Activated CD8-positive, alpha-beta memory T cell treated with anti-CD3 and anti-CD28 coated beads, Interleukin-2, amount 50 U/mL, for 1 hour (primary cell): Measurements from ENCODE around the gene PHAF1.

Experiments
- DNase-seq: peaks from one replicate; pipeline ENCODE4 v3.0.0-alpha.2; 2020; ENCODE audit errors: extremely low read depth

PHAF1 gene

DNA sequence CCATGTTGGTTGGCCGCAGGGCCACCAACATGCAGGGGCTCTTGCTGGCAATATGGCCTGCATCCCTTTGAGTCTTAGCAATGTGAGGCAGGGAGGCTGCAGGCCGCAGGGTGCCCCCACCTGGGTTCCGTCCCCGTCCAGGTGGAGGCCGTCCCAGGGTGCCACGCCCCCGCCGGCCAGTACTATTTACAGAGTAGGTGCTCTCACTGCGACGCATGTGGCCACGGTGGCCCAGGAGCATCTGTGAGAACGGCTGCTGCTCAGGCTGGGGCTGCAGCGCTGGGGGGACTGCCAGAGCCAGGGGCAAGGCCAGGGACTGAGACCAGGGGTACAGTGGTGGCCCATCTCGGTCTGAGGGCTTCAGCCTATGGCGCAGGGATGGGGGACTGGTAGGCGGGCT, 70.4 kb downstream of the PHAF1 start:
- DNase-seq, result no peak

DNA sequence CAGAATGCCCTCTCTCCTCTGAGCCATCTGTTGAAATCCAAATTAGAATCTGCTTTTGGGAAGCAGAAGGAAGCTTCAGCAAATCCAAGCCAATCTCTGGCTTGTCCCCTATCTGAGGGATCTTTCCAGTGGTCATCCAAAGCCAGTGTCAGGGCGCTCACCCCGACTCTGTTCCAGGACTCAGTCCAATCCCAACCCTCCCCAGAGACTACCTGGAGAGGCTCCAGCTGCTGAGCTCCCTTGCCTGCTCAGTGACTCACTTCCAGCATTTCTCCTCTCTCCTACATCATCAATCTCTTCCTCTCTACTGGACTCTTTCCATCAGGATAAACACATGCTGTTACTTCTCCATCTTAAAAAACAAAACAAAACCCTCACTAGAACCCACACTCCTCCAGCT, 71.6 kb downstream of the PHAF1 start:
- DNase-seq, result no peak

- DNase-seq, result no peak
Measured at GRCh38 chr16:67182288-67182687, 72.5 kb downstream of the PHAF1 start.

GRCh38 chr16:67183284-67183626, 73.5 kb downstream of the PHAF1 start:
- DNase-seq, result no peak

- DNase-seq, result peak; percentile 91
Measured at GRCh38 chr16:67183627-67184452, 74.1 kb downstream of the PHAF1 start, which contains the start of gene MATCAP1. TSS of gene MATCAP1 (minus strand) at chr16:67183963. CDS start at chr16:67180610, 3,353 bp downstream.

- DNase-seq, result no peak
Measured at GRCh38 chr16:67184453-67184994, 74.8 kb downstream of the PHAF1 start.

DNA sequence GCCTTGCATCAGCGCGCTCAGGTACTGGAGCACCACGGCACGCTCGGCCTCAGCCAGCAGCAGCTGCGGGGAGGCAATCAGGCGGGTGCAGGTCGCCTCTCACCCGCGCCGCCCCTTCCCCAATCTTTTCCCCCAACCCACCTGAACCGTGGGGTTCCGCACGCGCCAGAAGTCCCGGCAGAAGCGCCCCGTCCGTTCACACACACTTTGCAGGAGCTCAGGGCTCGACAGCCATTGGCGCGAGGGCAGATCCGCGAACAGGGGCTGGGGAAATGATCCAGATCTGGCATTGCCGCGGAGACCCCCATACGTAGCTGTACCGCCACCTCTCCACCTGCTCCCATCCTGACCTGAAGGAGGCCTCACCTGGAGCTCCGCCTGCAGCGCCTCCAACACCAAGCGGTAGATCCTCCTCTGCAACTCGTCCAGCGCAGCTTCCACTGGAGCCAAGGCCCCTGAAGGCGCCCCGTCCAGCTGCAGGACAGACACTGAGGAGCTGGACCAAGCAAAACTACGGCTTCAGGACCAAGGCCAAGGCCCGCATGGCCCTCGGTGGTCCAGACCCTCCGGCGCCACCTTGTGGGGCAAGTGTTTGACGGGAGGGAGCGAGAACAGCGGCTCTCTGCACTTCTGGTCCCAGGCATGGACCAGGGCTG, 75.4 kb downstream of the PHAF1 start:
- peak; percentile 47 for DNase-seq

- no peak for DNase-seq
Measured at GRCh38 chr16:67185651-67186134, 76.0 kb downstream of the PHAF1 start.

DNA sequence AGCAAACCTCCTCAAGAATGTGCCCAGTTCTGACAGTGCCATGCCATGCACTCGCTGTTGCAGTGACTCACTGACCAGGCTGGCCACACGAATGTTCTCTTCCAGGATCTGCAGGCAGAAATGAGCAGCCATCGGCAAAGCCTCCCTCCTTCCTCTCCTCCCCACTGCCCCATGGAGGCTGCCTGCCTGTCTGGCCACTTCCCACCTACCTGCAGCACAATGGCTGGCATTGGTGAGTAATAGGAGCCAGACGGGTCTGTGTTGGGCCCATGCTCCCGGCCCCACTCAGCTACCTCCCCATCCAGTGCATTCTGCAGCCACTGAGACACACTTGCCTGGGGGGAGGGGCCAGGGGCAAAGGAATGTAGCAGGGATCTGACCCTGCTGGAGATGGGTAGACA, 76.8 kb downstream of the PHAF1 start:
- DNase-seq, result no peak

DNA sequence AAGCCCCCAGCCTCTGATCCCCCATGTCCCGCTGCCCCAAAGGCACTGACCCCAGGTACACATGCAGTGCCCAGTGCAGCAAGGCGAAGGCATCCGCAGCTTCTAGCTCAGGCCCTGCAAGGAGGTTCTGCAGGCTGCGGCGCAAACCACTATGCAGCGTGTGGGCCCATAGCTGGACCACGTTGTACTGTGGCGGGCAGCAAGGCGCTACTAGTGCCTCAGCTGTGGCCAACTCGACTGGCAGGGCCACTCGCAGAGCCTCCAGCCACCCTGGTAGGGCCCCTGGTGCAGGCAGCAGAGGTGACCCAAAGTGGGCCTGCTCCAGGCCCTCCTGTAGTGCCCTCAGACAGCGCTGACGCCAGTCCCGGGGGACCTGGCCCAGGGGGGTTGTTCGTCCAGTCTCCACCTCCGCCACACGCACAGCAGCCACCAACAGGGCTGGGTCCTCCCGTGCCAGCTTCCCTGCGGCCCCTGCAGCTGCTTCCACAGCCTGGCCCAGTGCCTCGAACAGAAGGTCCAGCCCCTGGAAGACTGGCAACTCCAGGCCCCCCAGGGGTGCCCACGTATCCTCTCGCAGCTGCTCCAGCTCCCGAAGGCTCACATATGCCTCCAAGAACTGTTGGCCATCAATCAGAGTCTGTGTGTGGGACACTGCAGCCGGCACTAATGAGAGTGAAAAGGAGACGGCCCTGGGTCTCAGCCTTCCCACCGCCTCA, 77.6 kb downstream of the PHAF1 start:
- no peak for DNase-seq

GRCh38 chr16:67188323-67188722, 78.6 kb downstream of the PHAF1 start:
- DNase-seq, result no peak

DNA sequence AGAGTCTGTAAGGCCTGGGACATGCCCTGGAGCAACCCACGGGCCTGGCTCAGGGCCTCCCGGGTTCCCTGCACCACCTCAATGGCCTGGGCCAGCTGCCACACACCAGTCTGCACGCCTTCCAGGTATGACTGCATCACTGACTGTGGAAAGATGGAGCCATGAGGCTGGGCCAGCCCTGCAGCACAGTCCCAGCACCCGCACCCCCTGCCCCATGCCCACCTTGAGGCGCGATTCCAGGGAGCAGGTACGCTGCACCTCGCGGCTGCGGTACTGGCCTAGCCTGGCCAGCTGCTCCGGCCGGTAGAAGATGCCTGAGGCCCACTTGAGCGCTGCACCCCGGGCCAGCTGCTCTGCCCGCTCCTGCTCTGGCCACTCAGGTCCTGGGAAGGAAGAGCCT, 79.1 kb downstream of the PHAF1 start:
- DNase-seq, result no peak

DNA sequence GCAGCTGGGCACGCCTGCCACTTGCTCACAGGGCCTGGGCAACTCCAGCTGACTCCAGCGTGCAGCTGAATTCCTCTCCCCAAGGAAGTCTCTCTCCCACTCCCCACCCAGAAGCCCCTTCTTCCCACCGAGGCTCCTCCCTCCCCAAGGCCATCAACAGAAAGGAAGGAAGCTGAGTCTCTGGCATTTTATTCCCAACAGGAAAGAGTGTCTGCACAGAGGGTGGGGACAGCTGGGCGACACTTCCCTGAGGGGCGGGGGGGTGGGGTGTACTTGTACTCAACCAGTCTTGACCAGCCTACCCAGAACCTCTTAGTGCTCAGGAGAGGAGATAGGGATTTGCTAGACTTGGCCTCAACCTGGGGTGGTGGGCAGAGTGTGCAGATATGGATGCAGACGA, 80.3 kb downstream of the PHAF1 start, which contains the start of gene EXOC3L1:
Gene EXOC3L1 (minus strand): TSS at position 96 of the 400 bp plus-strand sequence. CDS start 460 bp downstream, outside the sequence.
- no peak for DNase-seq

GRCh38 chr16:67190448-67191399, 81.0 kb downstream of the PHAF1 start:
- DNase-seq, result no peak

DNA sequence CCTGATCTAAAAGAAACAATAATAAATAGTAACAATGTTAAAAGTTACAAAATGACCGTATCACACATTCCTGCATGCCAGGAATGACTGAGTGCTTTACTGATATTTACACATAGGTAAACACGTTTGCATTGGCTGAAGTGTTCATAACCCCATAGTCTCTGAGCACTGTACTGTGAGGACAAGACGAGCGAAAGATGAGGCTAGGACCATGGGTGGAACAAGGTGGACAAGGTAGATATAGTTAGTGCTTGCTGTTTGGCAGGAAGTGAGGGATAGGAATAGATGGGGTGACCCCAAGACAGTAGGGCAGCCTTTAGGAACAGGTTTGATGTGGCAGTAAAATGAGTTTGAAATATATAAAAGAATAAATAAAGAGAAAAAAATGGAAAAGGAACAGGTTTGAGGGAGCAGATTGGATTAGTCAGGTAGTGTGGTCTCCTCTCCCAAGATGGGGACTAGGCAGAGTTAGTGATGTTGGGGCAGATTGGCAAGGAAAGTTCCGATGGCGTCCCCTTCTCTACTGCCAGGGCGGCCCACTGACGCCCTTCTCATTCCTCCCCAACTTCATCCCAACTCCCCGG, 81.8 kb downstream of the PHAF1 start:
- no peak for DNase-seq

GRCh38 chr16:67191995-67192681, 82.4 kb downstream of the PHAF1 start, which contains the start of gene E2F4:
TSS of gene E2F4 (plus strand) at chr16:67192155. CDS start at chr16:67192228, 73 bp downstream.
- DNase-seq, result peak; percentile 59

DNA sequence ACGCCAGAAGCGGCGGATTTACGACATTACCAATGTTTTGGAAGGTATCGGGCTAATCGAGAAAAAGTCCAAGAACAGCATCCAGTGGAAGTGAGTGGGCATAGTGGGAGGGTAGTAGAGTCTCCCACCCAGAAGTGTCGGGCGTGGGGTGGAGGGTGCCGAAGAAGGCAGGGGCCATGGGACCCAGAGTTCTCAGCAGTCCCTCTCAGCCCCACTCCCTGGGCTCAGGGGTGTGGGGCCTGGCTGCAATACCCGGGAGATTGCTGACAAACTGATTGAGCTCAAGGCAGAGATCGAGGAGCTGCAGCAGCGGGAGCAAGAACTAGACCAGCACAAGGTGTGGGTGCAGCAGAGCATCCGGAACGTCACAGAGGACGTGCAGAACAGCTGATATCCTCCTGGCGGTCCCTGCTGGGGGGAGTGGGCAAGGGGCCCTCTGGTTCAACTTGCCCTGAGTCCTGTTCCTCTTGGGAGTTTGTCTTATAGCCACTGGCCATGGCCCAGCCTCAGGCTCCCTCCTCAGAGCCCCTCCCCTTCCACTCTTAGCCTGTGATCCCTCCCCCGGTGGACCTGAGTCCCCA, 83.1 kb downstream of the PHAF1 start:
- no peak for DNase-seq

- DNase-seq, result no peak
Measured at GRCh38 chr16:67193536-67193935, 83.8 kb downstream of the PHAF1 start.

- DNase-seq, result no peak
Measured at GRCh38 chr16:67194260-67194659, 84.5 kb downstream of the PHAF1 start.
